Activated CD4-positive, alpha-beta T cell treated with anti-CD3 and anti-CD28 coated beads, Interleukin-2, amount 50 U/mL, for 48 hours (primary cell): ENCODE measurements around the gene ZNF581.

ENCODE experiments used
- DNase-seq, 2 experiments: peaks; one replicate each; pipeline ENCODE4 v3.0.0-alpha.2; 2020

ZNF581 gene

GRCh38 chr19:55668603-55669348 is 25.3 kb downstream of the ZNF581 start:
- no peak for DNase-seq

- DNase-seq = no peak
Measured at GRCh38 chr19:55669418-55670279, 26.2 kb downstream of the ZNF581 start.

- no peak for DNase-seq
Measured at GRCh38 chr19:55670280-55671053, 27.0 kb downstream of the ZNF581 start.

- no peak for DNase-seq
Measured at GRCh38 chr19:55671054-55671378, 27.6 kb downstream of the ZNF581 start.

- no peak for DNase-seq
Measured at GRCh38 chr19:55672418-55672817, 29.0 kb downstream of the ZNF581 start.

- no peak for DNase-seq
Measured at GRCh38 chr19:55673465-55673864, 30.0 kb downstream of the ZNF581 start.

GRCh38 chr19:55673889-55674288 is 30.4 kb downstream of the ZNF581 start:
- no peak for DNase-seq

- no peak for DNase-seq
Measured at GRCh38 chr19:55674459-55674840, 31.0 kb downstream of the ZNF581 start.

- DNase-seq = peak; percentile 97 to 98
Measured at GRCh38 chr19:55674841-55675660, 31.6 kb downstream of the ZNF581 start, which contains the start of gene EPN1. Gene EPN1 (plus strand): TSS chr19:55675226. CDS start chr19:55678628, 3,402 bp downstream.

GRCh38 chr19:55675661-55676354 is 32.4 kb downstream of the ZNF581 start:
- DNase-seq = no peak

- DNase-seq = no peak
Measured at GRCh38 chr19:55676383-55676782, 32.9 kb downstream of the ZNF581 start.

GRCh38 chr19:55676889-55677505 is 33.5 kb downstream of the ZNF581 start:
- DNase-seq = no peak

GRCh38 chr19:55677572-55678028 is 34.2 kb downstream of the ZNF581 start:
- DNase-seq = no peak

- DNase-seq = no peak
Measured at GRCh38 chr19:55678121-55678671, 34.7 kb downstream of the ZNF581 start.

GRCh38 chr19:55679343-55680257 is 36.2 kb downstream of the ZNF581 start:
- peak in 1 of 2 experiments; percentile 37 for DNase-seq

- DNase-seq = no peak
Measured at GRCh38 chr19:55680339-55681130, 37.1 kb downstream of the ZNF581 start.

GRCh38 chr19:55681131-55682092 is 38.0 kb downstream of the ZNF581 start:
- DNase-seq = no peak
